GM18858 (cell line): Measurements from ENCODE around the gene GLT6D1.
"Not testable (repeated sequence)": the region's sequence is repeated elsewhere in the genome, so short reads cannot be mapped to it uniquely, and the experiment has no call there.

Experiments
- ATAC-seq: cut with Tn5 transposase; IDR thresholded peaks from one replicate; pipeline ENCODE4 v1.9.1; 2021; ENCODE audit not compliant: unreplicated experiment

Gene GLT6D1

GRCh38 chr9:135665795-135666189, 26.5 kb upstream of the GLT6D1 start:
- ATAC-seq: no peak

DNA sequence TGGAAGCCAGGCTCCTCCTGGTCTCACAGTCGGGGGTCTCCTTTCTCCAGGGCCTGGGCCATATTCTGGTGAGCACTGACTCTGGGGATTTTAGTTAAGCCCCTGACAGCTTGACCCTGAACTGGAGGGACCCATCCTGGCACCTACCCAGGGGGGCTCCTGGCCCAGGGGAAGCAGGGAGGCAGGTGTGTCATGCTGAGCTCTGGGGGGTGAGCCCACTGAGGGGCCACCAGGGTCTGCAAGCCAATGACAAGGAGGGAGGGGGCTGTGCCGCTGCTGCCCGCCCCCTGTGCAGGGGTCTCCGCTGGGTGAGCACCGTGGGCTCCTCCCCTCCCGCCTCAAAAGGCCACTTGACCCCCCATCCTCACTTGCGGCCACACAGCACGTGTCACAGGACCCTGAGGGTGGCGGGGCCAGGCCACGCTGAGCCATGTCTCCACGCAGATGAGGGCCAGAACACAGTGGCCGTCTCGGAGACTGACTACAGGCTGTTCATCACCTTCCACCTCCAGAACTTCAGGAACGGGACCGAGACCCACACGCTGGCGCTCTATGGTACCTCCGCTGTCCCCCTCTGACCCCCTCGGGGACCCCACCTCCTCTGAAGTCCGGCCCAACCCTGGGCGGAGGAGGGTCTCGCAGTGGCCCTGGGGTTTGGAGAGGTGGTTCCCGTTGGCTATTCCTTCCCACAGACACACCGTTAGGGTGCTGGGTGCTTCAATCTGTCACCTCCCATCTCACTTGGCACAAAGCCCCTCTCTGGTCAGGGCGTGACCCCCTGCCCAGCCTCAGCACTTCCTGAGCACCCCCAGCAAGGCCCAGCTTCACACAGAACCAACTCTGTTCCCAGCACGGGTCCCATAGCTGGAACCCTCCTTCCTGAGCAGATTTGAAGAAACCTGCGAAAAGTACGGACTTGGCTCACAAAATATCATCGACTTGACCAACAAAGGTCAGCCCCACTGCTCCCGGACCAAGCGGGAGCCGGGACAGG, 25.8 kb upstream of the GLT6D1 start:
- ATAC-seq: no peak

DNA sequence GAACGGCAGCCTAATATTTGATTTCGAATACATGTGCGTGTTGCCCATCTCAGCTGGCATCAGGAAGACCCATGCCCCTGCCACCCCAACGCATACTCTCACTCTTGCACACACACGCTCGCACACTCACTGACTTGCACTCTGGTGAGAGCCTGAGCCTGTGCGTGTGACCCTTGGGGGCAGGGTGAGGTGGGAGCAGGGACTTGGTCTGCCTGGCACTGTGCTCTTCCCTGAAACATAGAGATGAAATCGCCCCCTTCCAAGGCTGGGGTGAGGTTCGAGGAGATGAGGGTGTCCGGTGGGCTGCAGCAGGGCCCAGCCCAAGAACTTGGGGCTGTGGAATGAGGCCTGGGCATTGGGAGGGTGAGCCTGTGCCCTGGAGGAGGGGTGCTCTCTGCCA, 24.9 kb upstream of the GLT6D1 start:
- no peak for ATAC-seq

GRCh38 chr9:135663857-135664256, 24.5 kb upstream of the GLT6D1 start:
- ATAC-seq: no peak

GRCh38 chr9:135663451-135663770, 24.1 kb upstream of the GLT6D1 start:
- no peak for ATAC-seq

DNA sequence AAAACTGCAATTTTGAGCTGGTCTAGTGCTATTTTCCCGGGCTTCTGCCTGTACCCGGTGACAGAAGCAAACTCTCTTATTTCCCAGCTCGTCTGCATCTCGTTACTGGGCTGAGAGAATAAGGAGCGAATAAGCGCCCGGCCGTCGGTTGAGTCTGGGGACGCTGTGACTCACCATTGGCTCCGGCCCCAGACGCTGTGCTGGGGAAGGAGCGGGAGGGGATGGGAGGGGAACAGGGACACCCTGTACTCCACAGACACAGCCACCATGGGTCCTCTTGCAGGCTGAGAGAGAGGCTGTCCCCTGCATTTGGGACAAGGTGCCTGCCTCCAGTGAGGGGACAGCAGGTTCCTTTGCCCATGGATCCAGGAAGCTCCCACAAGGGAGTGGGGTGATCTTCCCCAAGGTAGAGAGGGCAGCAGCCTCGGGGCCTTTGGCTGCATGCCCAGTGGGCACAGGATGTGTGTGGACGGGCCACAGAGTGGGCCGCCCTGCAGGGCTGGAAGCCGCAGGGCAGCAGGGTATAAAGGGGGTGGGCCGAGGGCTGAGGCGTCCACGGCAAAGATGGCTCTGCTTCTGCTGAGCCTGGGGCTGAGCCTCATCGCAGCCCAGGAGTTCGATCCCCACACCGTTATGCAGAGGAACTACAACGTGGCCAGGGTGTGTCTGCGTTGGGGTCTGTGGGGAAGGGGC, 23.6 kb upstream of the GLT6D1 start, which contains the start of gene LCN9:
TSS of gene LCN9 (plus strand) at position 552 of the 693 bp plus-strand sequence. CDS start at position 565, 13 bp downstream.
- no peak for ATAC-seq

- no peak for ATAC-seq
Observed at GRCh38 chr9:135661816-135662560, 22.6 kb upstream of the GLT6D1 start.

DNA sequence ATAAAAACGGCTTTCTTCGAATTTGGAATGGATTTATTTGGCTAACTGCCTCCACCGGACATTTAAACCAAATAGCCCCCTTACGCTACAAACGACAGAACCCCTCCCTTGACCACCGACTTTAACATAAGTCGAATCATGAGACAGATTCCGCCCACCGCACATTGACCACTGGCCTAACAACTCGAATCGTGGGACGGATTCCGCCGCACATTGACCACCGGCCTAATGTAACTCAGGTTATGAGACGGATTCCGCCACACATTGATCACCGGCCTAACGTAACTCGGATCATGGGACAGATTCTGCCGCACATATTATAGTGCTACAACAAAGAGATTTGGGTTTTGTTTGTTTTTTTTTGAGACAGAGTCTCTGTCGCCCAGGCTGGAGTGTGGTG, 21.1 kb upstream of the GLT6D1 start:
- ATAC-seq: no peak

DNA sequence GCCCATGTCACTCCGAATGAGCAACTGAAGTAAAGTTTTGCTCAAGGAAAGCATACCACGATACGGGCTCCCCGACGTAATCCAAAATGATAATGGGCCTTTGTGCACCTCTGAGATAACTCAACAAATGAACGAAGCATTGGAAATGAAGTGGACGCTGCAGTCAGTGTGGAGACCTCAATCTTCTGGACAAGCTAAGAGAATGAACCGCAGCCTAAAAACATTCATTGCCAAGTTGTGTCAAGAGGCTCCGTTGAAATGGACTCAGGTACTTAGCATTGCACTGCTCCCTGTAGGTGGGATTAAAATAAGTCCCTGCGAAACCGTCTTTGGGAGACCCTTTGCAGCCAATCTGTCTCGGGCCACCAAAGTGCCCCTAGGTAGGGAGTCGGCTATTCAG, 19.9 kb upstream of the GLT6D1 start:
- ATAC-seq: no peak

DNA sequence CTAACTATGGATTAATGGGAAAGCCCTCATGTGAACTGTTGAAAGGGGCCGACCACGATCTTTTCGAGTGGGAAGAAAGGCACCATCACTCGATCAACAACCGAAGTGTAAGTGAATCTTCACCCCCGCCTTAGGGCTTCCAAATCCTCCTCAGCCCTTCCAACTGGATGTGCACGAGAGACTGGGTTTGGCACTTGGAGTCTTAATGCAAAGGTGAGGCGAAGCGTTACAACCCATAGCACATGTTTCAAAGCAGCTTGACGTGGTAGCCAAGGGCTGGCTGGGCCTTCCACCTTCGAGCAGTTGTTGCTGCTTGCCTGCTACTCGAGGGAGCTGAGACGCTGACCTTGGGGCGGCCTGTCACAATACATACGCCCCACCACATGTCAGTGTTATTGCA, 18.1 kb upstream of the GLT6D1 start:
- no peak for ATAC-seq

GRCh38 chr9:135655317-135655716, 16.0 kb upstream of the GLT6D1 start:
- no peak for ATAC-seq

- ATAC-seq: no peak
Observed at GRCh38 chr9:135650408-135650807, 11.1 kb upstream of the GLT6D1 start.

- no peak for ATAC-seq
Observed at GRCh38 chr9:135649508-135649907, 10.2 kb upstream of the GLT6D1 start.

GRCh38 chr9:135648494-135649410, 9.4 kb upstream of the GLT6D1 start:
- no peak for ATAC-seq

- no peak for ATAC-seq
Observed at GRCh38 chr9:135647884-135648283, 8.5 kb upstream of the GLT6D1 start.

DNA sequence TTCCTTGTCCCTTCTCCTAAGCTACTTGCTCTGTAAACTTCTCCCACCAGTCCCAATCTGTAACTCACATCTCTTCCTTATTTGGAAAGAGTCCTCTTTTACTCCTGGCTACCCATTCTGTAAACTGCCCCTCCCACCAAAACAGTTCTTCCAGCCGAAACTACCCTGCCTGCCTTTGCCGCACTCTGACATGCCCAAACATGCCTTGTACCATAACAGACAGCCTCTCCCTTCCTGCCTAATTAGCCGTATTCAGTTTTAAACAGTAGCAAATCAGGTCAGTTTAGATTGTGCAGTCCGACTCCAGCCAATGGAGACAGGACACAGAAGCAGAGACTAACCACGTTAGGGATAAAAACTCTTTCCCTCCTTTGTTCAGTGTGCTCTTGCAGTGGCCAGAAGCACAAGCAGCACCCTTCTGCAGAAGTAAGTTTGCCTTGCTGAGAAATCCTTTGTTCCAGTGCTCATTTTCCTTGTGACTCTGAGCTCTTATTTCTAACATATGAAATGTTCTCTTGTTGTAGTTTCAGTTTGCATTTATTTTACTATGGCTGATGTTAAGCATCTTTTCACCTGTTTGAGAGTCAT, 5.4 kb upstream of the GLT6D1 start:
- no peak for ATAC-seq

DNA sequence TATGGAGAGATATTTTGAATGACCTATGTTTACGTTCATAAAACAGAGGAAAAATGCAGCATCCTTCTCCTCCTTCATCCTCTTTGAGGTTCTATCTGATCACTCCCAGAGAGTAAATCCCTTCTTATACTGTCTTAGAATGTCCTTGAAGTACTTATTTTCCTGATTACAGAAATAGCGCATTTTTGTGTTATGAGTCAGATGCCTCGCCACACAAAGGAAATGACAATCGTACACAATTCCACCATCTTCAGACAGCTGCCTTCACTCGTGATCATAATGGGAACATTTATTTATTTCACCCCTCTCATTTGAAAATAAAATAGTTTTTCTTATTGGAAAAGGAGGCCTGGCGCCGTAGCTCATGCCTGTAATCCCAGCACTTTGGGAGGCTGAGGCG, 2.4 kb upstream of the GLT6D1 start:
- no peak for ATAC-seq

- ATAC-seq: no peak
Observed at GRCh38 chr9:135641047-135641446, 1.7 kb upstream of the GLT6D1 start.

DNA sequence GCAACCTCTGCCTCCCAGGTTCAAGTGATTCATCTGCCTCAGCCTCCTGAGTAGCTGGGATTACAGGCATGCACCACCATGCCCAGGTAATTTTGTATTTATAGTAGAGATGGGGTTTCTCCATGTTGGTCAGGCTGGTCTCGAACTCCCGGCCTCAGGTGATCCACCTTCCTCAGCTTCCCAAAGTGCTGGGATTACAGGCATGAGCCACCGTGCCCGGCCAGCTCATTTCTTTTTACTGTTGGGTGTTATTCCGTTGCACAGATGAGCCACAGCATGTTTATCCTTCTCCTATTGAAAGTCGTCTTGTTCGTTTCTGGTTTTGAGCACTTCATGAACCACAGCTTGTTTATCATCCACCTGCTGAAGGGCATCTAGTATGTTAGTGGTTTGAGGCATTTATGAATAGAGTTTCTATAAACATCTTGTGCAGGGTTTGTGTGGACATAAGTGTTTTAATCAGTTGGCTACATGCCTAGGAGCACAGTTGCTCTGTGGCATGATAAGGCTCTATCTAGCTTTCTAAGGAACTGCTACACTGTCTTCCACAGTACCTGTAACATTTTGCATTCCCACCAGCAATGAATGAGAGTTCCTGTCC, 2.3 kb downstream of the GLT6D1 start:
- not testable (repeated sequence) for ATAC-seq

- no peak for ATAC-seq
Observed at GRCh38 chr9:135632841-135633240, 6.5 kb downstream of the GLT6D1 start.
